GM12891 (cell line): Measurements from ENCODE around the gene FKTN. TPM values are rescaled to one million over a fixed set of nuclear protein-coding genes. Genes with fewer than 3 reads are reported as not detected.
A peak's percentile ranks its signal among the peaks of the same experiment; 100 is the strongest.
"Not testable (repeated sequence)": the region's sequence is repeated elsewhere in the genome, so short reads cannot be mapped to it uniquely, and the experiment has no call there.

Experiments
- DNase-seq: peaks from one replicate; pipeline ENCODE4 v3.0.0; 2011; ENCODE audit warnings: low spot score; ENCODE audit not compliant: insufficient read length
- FAIRE-seq: peaks from 2 replicates; lab custom pipeline; 2011; peaks lifted over from hg19 to GRCh38; lab: Jason Lieb, UNC
- PAX5 ChIP-seq: IDR thresholded peaks from 2 replicates; pipeline ENCODE4 v1.6.1; 2011; ENCODE audit warnings: low read length, moderate library complexity, mild to moderate bottlenecking; ENCODE audit not compliant: insufficient read depth, severe bottlenecking
- POLR2A ChIP-seq: IDR thresholded peaks from 2 replicates; pipeline ENCODE4 v1.6.1; 2011; ENCODE audit warnings: low read depth, low read length, control low read depth
- POLR2AphosphoS5 ChIP-seq: IDR thresholded peaks from 2 replicates; pipeline ENCODE4 v1.6.1; 2011; ENCODE audit warnings: low read depth, low read length, control low read depth
- POU2F2 ChIP-seq: IDR thresholded peaks from 2 replicates; pipeline ENCODE4 v1.6.1; 2011; ENCODE audit warnings: low read depth, mild to moderate bottlenecking, control low read depth, low read length, moderate library complexity
- SPI1 ChIP-seq: IDR thresholded peaks from 2 replicates; pipeline ENCODE4 v1.6.1; 2011; ENCODE audit warnings: low read depth, low read length, control low read depth
- TAF1 ChIP-seq: IDR thresholded peaks from 2 replicates; pipeline ENCODE4 v1.6.1; 2011; ENCODE audit warnings: low read depth, low read length, control low read depth
- polyA plus RNA-seq: library from polyadenylated mRNA; unstranded; fragments of >200 nt; gene quantifications from one replicate; pipeline ENCODE4 v1.2.1, GENCODE V29; 2012; ENCODE audit warnings: low read depth, missing spikeins, inconsistent platforms; ENCODE audit not compliant: missing spikeins

Gene FKTN
- 3.9 TPM for polyA plus RNA-seq

- DNase-seq (peak; percentile 63), FAIRE-seq (peak; percentile 84)
Observed at GRCh38 chr9:105557804-105558610, at the start of gene FKTN. Gene FKTN (plus strand): TSS chr9:105558131. CDS start chr9:105575033, 16,902 bp downstream.

GRCh38 chr9:105508530-105508929 is 49.4 kb upstream of the FKTN start:
- TF ChIP-seq SPI1 = no peak
- TF ChIP-seq POLR2AphosphoS5 = no peak
- no peak for TF ChIP-seq TAF1
- TF ChIP-seq POU2F2 = no peak
- no peak for TF ChIP-seq PAX5
- no peak for TF ChIP-seq POLR2A
- no peak for FAIRE-seq
- DNase-seq = no peak

More at GRCh38 chr9:105557804-105558610, at the start of gene FKTN:
- peak; percentile 92 for TF ChIP-seq POLR2AphosphoS5
- peak; percentile 65; the same call in 1 of the 2 replicates for TF ChIP-seq TAF1
- TF ChIP-seq SPI1 = no peak
- 0 out of 2 replicates have a peak, but pooled peaks have one; percentile 9 for TF ChIP-seq POU2F2
- TF ChIP-seq PAX5 = no peak
- peak; percentile 90 for TF ChIP-seq POLR2A

GRCh38 chr9:105510024-105510423 is 47.9 kb upstream of the FKTN start:
- FAIRE-seq (peak; percentile 61), DNase-seq (no peak)
- no peak for TF ChIP-seq POLR2AphosphoS5

GRCh38 chr9:105511446-105511845 is 46.5 kb upstream of the FKTN start:
- FAIRE-seq (no peak), DNase-seq (no peak)
- TF ChIP-seq TAF1 (no peak), SPI1 (no peak), POLR2AphosphoS5 (no peak), PAX5 (no peak), POU2F2 (no peak), POLR2A (no peak)

- DNase-seq (no peak), FAIRE-seq (no peak)
- TF ChIP-seq POLR2A (no peak), POLR2AphosphoS5 (no peak), POU2F2 (no peak), PAX5 (no peak), SPI1 (no peak), TAF1 (no peak)
Observed at GRCh38 chr9:105515811-105516413, 42.0 kb upstream of the FKTN start.

GRCh38 chr9:105519710-105520369 is 38.1 kb upstream of the FKTN start:
- not testable (repeated sequence) for DNase-seq
- FAIRE-seq = peak; percentile 13

DNA sequence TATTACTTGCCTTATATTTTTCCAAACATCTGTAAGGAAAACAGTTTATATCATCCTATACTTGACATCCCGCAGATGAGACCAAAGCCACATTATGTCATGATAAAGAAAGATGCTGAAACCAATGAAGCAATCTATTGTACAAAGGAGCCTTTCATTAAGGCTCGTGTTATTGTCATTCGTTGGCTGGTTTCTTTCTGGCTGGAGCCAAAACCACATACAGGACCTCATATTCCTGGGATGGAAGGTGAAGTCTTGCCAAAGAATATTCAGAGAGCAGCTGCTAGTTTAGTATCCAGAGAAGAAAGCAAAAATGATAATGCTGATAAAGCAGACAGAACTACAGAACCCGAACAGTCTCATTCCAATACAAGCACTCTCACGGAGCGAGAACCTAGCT is 36.9 kb upstream of the FKTN start:
- not testable (repeated sequence) for DNase-seq, FAIRE-seq

- peak; percentile 78 for FAIRE-seq
- DNase-seq = not testable (repeated sequence)
Observed at GRCh38 chr9:105522618-105523385, 35.1 kb upstream of the FKTN start.

- DNase-seq (no peak), FAIRE-seq (no peak)
- no peak for TF ChIP-seq PAX5
- TF ChIP-seq POLR2A = no peak
- TF ChIP-seq POU2F2 = no peak
- TF ChIP-seq TAF1 = no peak
Observed at GRCh38 chr9:105531530-105531929, 26.4 kb upstream of the FKTN start.
